HEK293T (cell line): Measurements from ENCODE around the gene FHAD1.

Experiments
- CTCF ChIA-PET: fragments of 350-600 bp; formaldehyde crosslinking; extraction: SDS; loops from one replicate; lab custom pipeline; 2021; ENCODE audit warnings: antibody characterized with exemption, inconsistent platforms; lab: Yijun Ruan, JAX
- POLR2A ChIA-PET: fragments of 350-600 bp; formaldehyde crosslinking; extraction: SDS; loops from one replicate; lab custom pipeline; 2020; ENCODE audit warnings: antibody characterized with exemption, inconsistent platforms; lab: Yijun Ruan, JAX
- DNase-seq: peaks from one replicate; pipeline ENCODE4 v3.0.0; 2012; ENCODE audit warnings: mixed read lengths; ENCODE audit errors: extremely low spot score
- ARNT ChIP-seq: fragments of 450-650 bp; IDR thresholded peaks from 2 replicates; pipeline ENCODE4 v1.6.1; 2017; ENCODE audit warnings: mild to moderate bottlenecking
- BHLHE40 ChIP-seq: fragments of 450-650 bp; IDR thresholded peaks from 2 replicates; pipeline ENCODE4 v1.6.1; 2016; ENCODE audit warnings: mild to moderate bottlenecking, moderate library complexity, borderline replicate concordance
- CTBP1 ChIP-seq: fragments of 450-650 bp; IDR thresholded peaks from 2 replicates; pipeline ENCODE4 v1.6.1; 2016; ENCODE audit warnings: borderline replicate concordance
- ELF4 ChIP-seq: fragments of 450-650 bp; IDR thresholded peaks from 2 replicates; pipeline ENCODE4 v1.6.1; 2017; ENCODE audit warnings: antibody characterized with exemption
- FOXA1 ChIP-seq: fragments of 450-650 bp; IDR thresholded peaks from 2 replicates; pipeline ENCODE4 v1.6.1; 2016; ENCODE audit warnings: mild to moderate bottlenecking
- FOXK2 ChIP-seq: fragments of 450-650 bp; IDR thresholded peaks from 2 replicates; pipeline ENCODE4 v1.6.1; 2016; ENCODE audit warnings: mild to moderate bottlenecking
- FOXM1 ChIP-seq: fragments of 450-650 bp; IDR thresholded peaks from 2 replicates; pipeline ENCODE4 v1.6.1; 2017; ENCODE audit warnings: mild to moderate bottlenecking, borderline replicate concordance
- HDGF ChIP-seq: fragments of 450-650 bp; IDR thresholded peaks from 2 replicates; pipeline ENCODE4 v1.6.1; 2017; ENCODE audit warnings: antibody characterized with exemption, borderline replicate concordance
- L3MBTL2 ChIP-seq: fragments of 450-650 bp; conservative IDR thresholded peaks from 2 replicates; pipeline ENCODE4 v1.6.1; 2016; ENCODE audit warnings: mild to moderate bottlenecking
- LEF1 ChIP-seq: fragments of 450-650 bp; IDR thresholded peaks from 2 replicates; pipeline ENCODE4 v1.6.1; 2017; ENCODE audit warnings: mild to moderate bottlenecking, borderline replicate concordance
- NFRKB ChIP-seq: fragments of 450-650 bp; IDR thresholded peaks from 2 replicates; pipeline ENCODE4 v1.6.1; 2016; ENCODE audit warnings: mild to moderate bottlenecking, moderate library complexity
- SP1 ChIP-seq: fragments of 450-650 bp; IDR thresholded peaks from 2 replicates; pipeline ENCODE4 v1.6.1; 2017
- SUZ12 ChIP-seq: fragments of 450-650 bp; IDR thresholded peaks from 2 replicates; pipeline ENCODE4 v1.6.1; 2016; ENCODE audit warnings: mild to moderate bottlenecking
- TARDBP ChIP-seq: fragments of 450-650 bp; IDR thresholded peaks from 2 replicates; pipeline ENCODE4 v1.6.1; 2016
- ZNF384 ChIP-seq: fragments of 450-650 bp; IDR thresholded peaks from 2 replicates; pipeline ENCODE4 v1.6.1; 2016
- TF ChIP-seq, protein P1 (sequence below): fragments of 450-650 bp; IDR thresholded peaks from 2 replicates; pipeline ENCODE4 v1.6.1; 2016

FHAD1 gene

DNA sequence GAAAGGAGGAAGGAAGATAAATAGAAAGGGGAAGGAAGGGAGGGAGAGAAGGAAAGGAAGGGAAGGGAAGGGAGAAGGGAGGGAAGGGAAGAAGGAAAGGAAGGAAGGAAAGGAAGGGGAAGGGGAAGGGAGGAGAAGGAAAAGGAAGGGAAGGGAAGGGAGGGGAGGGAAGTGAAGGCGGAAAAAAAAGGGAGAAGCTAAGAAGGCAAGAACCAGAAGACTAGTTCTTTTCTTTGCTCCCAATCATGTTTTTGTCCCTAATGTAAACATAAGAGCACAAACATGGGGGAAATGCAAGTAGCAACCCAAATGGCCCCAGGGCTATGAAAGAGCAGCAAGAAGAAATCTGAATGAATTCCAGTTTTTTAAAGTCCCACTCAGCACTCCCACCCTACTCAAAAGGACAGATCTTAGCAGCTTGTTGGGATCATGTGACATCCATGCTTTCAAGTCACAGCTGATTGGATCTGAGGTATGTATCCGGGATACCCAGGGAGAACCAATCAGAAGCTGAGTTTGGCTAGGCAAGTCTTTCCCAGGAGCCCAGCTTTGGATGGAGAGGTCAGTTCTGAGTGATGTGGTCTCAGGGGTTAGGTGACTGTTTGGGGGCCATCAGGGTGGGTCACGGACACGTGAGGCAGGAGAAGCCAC lies 24.2 kb upstream of the FHAD1 start:
- ChIA-PET POLR2A (no interaction called here), CTCF (interaction anchor here (0.7 kb wide), 1 partner anchor 860 kb away, joined by 3 read pairs; no protein-coding TSS in a partner anchor)
- DNase-seq, result no peak
- TF ChIP-seq ZNF384 (no peak), NFRKB (no peak), LEF1 (no peak), L3MBTL2 (no peak), ARNT (no peak), SUZ12 (no peak), FOXK2 (no peak), TARDBP (no peak), FOXM1 (no peak), CTBP1 (no peak), HDGF (no peak), BHLHE40 (no peak)
- TF ChIP-seq, protein P1, sequence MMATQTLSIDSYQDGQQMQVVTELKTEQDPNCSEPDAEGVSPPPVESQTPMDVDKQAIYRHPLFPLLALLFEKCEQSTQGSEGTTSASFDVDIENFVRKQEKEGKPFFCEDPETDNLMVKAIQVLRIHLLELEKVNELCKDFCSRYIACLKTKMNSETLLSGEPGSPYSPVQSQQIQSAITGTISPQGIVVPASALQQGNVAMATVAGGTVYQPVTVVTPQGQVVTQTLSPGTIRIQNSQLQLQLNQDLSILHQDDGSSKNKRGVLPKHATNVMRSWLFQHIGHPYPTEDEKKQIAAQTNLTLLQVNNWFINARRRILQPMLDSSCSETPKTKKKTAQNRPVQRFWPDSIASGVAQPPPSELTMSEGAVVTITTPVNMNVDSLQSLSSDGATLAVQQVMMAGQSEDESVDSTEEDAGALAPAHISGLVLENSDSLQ, result no peak

- ChIA-PET POLR2A (no interaction called here), CTCF (interaction anchor here (0.6 kb wide), 1 partner anchor 331 kb away, joined by 3 read pairs; no protein-coding TSS in a partner anchor)
- DNase-seq, result no peak
- TF ChIP-seq NFRKB (no peak), CTBP1 (no peak), ARNT (no peak), SUZ12 (no peak), HDGF (no peak)
- TF ChIP-seq, protein P1, result no peak
These were observed 22.7 kb upstream of the FHAD1 start for GRCh38 chr1:15224259-15224869.

- no peak for DNase-seq
- ChIA-PET CTCF (no interaction called here), POLR2A (no interaction called here)
- TF ChIP-seq ELF4 (no peak), SP1 (no peak), NFRKB (no peak), FOXK2 (no peak), ARNT (no peak), FOXA1 (no peak), TARDBP (no peak), SUZ12 (no peak)
- TF ChIP-seq, protein P1, result no peak
These were observed 22.0 kb upstream of the FHAD1 start for GRCh38 chr1:15224974-15225373.

DNA sequence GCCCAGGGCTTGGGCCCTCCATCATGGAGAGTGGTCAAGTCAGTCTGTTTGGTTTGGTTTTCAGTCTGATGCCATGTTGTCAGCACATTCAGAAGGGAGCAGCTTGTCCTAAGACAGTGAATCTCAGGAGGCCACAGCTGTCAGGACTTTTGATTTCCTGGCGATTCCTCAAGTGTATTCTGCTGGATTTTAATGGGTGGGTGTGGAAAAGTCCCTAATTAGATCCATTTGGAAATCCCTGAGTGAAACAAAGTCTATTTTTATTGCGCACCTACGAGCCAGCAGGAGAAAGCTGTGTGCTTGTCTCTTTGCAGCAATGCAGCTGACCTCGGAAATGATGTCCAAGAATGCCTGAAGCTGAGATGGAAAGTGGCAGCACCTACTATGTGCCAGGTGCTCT lies 21.6 kb upstream of the FHAD1 start:
- TF ChIP-seq SP1 (no peak), ZNF384 (no peak)
- no peak for DNase-seq
- CTCF ChIA-PET, result no interaction called here
- POLR2A ChIA-PET, result no interaction called here

DNA sequence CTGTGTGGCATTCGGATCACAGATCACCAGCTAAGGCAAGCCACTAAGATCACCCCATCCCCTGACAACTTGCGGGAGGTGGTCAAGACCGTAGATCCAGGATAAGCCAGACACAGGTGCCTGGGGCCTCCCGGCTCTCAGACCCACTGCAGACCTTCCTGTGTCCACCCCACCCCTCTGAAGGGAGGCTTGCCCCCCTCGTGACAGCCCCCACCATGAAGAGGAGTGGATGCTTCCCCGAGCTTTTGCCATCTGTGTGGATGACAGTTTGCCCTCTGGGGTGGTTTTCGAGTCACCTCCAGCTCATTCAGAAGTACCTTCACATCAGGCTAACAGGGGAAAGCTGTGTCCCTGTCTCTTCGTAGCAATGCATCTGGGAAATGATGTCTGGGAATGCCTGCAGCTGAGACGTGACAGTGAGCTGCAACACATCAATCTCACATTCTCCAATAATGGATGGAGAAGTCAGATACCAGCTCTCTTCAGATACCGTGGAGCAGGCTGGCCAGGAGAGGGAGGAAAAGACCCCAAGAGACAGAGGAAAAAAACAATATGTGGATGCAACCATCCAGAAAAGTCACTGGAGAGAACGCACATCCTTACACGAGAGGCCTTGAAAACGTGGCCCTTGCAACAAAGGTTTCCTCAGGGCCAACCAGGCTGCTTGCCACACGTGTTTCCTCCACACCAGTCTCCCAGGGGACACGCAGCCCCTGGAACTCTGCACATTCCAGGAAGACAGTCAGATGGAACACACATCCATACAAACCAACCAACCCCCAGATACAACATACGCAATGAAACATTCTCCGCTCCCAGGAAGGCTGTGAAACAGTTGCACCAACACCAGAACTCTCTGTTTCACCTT lies 20.4 kb upstream of the FHAD1 start:
- no peak for DNase-seq
- ChIA-PET POLR2A (no interaction called here), CTCF (no interaction called here)
- TF ChIP-seq FOXK2 (no peak), ELF4 (no peak), TARDBP (no peak), FOXA1 (no peak), NFRKB (no peak), L3MBTL2 (no peak), BHLHE40 (no peak), SP1 (no peak), SUZ12 (no peak), ARNT (no peak), FOXM1 (no peak), LEF1 (no peak), HDGF (no peak), CTBP1 (no peak), ZNF384 (no peak)
- TF ChIP-seq, protein P1, result no peak

GRCh38 chr1:15229707-15230131 lies 17.3 kb upstream of the FHAD1 start:
- CTCF ChIA-PET, result no interaction called here
- POLR2A ChIA-PET, result no interaction called here
- TF ChIP-seq HDGF (no peak), ELF4 (no peak), FOXK2 (no peak), FOXA1 (no peak), FOXM1 (no peak), SUZ12 (no peak), LEF1 (no peak), NFRKB (no peak), ARNT (no peak), ZNF384 (no peak), L3MBTL2 (no peak)
- TF ChIP-seq, protein P1, result no peak
- DNase-seq, result no peak
